HG02798 (cell line): ENCODE measurements around the gene GAD1.

Experiments used
- ATAC-seq: cut with Tn5 transposase; IDR thresholded peaks from one replicate; pipeline ENCODE4 v1.9.1; 2021; ENCODE audit warnings: mild to moderate bottlenecking; ENCODE audit not compliant: unreplicated experiment, poor library complexity

The GAD1 gene

DNA sequence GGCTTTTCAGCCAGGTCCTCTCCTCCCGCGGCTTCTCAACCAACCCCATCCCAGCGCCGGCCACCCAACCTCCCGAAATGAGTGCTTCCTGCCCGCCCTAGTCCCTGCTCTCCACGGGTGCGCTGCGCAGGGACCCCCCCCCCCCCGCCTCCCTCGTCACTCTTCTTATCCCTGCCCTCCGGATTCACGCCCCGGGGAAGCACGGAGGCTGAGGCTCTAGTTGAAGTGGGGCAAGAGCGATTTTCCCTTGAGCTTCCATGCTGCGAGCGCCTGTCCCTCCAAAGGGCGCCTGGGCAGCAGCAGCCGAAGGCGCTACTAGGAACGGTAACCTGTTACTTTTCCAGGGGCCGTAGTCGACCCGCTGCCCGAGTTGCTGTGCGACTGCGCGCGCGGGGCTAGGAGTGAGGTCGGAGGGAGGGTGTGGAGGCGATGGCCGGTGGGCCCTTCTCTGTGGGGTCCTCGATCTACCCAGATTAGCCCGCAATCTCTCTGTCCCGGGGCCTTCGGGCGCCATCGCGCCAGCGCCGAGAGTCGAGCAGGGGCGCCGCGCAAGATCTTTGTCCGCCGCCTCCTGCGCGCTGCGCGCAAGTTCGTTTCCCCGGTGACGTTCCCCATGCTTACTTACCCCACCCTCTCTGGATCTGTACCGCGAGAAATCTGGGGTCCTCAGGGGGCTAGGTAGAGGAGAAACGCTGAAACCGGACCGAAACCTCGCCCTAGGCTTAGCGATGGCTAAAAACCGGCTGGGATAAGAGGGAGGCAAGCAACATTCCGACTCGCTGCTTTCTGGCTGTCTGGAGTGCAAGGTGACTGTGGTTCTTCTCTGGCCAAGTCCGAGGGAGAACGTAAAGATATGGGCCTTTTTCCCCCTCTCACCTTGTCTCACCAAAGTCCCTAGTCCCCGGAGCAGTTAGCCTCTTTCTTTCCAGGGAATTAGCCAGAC lies 677 bp downstream of the GAD1 start:
- no peak for ATAC-seq

DNA sequence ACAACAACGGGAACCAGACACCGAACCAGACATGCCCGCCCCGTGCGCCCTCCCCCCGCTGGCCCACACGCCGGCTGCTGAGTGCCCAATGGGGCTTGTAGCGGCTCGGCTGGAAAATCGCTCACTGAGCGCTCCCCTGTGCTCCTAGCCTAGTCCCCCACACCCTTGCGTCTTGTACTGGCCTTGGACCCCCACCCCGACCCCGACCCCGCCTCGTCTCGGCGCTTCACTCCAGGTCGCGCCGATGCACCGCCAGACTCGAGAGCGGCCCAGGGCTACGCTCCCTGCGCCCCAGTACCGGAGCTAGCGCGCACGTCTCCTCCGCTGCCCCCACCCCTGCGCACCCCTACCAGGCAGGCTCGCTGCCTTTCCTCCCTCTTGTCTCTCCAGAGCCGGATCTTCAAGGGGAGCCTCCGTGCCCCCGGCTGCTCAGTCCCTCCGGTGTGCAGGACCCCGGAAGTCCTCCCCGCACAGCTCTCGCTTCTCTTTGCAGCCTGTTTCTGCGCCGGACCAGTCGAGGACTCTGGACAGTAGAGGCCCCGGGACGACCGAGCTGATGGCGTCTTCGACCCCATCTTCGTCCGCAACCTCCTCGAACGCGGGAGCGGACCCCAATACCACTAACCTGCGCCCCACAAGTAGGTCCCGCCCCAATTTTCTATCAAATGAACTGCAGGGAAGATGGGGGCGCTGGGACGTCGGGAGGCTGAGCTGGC lies 1.5 kb downstream of the GAD1 start:
- no peak for ATAC-seq

DNA sequence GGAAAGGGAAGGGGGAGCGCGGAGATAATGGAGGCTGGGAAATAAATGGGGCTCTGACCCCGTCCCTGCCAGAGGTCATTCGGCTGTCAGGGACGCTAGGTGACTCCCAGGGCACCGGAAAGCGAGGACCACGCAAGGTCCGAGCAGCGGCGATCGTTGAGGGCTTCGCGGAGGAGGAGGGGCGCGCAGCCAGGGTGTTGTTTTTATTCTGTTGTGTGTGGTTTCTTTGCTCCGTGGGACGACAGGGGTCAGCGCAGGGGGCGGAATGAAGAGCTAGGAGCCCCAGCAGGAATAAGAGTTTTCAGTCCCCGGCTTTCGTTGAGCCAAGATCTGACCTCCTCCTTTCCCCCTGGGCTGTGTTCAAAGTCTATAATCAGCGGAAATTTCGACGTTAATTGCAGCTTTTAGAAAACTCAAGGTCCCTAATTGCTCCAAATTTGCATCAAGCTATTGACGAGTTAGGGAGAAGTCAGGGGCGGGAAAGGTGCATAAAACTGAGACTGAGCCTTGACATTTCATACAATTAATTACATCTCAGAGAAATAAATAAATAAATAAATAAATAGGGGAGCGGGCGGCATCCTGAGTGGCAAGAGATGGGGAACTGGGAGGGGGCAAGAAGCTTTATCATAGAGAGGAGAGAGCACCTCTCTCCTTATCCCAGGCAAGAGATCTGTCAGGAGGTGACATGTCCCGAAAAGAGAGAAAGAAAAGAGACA lies 2.2 kb downstream of the GAD1 start:
- ATAC-seq: no peak

DNA sequence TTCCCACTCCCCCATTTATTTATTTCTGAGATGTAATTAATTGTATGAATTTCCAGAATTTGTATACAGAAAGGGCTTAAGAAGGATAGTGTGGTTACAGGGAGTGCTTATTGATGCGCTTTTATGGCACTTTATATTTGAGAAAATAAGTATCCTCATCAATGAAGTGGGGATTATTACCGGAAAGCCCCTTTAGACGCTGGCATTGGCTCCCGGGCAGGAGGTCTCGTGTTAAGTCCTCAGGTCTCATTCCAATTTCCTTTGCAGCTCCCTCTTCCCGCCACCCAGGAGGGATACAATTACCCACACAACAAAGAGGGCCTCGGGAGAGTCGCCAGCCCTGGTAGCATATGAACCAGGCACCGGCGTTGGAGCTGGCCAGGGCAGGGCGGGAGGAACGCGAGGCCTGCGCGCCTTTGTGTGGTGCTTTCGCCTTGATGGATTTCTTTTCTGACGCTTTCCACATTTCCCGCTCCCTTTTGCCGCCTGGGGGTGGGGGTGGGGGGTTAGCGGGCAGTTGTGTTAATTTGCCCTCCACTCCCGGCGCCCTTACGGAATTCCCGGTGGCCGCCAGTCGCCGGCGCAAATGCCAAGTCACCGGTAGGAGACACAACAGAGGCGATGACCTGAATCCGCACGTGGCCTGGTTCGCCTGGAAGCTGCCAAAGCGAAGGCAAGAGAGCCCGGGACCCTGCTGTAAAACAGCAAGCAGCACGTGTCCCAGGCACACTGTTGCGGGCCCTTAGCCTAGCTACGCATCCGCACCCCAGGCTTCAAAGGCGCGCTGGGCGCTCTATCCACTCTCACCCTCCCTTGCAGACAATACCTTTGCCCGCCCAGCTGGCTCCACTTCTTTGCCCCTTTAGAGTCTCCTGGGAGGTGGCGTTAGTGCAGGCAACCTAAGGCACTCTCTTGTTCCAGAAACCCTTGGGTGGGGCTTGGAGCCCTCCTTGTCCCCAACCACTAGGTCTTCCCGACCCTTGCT lies 3.3 kb downstream of the GAD1 start:
- ATAC-seq: no peak

DNA sequence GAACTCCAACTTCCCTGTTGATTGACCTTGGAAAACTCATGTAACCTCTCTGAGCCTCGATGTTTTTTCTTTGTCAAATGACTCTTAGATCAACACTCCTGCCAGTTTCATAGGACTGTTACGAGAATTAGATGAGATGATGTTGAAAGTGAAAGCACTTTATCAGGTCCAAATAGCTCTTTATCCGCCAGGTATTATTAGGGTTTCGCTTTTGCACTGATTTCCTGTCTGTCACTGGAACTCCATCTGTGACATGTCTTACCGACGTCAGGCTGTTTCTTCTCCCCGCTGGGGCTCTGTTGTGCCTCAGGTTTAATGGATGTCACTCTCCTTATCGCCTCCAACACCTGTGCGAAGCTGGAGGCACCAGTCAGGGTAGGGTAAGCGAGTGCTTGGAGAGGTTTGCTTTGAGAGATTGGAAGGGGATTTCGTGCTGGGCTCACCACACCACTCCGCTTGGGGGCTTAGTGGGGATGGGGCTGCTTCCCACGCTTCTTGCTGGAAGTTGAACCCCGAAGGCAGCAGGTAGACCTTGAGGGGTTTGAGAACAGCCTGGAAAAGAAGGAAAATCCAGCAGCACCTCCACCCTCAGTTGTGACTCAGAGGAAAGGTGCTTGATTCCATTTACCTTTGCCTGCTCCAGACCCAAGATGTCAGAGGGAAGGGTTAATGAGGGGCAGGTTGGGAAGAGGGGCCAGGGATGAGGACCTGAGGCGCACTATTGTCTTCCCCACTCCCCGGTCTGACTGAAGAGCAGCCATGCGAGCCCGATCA lies 4.3 kb downstream of the GAD1 start:
- no peak for ATAC-seq

DNA sequence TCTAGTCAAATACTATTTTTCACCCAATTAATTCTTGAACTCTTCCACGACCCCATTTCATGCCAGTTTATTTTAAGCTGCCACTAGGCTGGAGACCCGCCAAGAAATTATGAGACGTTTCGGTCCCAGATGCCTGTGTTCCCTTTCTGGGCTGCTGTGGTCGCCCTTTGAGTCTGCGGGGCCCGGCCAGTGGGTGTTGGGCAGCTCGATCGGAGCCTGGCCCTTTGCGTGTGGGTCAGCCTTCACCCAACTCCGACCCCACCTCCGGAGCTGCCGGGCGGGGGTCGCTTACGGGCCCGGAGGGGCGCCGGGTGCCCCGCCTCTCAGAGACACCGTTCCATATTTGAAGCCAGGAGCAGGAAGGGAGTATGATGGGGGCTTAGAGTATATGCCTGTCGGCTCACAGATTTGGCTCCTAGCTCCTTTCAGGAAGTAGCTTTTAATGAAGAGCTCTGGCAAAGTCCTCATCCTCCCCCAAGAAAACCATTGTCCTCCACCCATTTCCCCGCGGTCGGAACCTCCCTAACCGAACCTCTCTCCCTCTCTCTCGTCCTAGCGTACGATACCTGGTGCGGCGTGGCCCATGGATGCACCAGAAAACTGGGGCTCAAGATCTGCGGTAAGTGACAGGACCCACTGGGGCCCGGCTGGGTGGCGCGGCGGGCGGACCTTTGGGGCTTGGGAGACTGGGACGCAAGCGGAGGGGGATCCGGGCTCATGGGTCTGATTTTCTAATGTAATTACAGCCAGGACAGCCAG lies 5.0 kb downstream of the GAD1 start:
- no peak for ATAC-seq

DNA sequence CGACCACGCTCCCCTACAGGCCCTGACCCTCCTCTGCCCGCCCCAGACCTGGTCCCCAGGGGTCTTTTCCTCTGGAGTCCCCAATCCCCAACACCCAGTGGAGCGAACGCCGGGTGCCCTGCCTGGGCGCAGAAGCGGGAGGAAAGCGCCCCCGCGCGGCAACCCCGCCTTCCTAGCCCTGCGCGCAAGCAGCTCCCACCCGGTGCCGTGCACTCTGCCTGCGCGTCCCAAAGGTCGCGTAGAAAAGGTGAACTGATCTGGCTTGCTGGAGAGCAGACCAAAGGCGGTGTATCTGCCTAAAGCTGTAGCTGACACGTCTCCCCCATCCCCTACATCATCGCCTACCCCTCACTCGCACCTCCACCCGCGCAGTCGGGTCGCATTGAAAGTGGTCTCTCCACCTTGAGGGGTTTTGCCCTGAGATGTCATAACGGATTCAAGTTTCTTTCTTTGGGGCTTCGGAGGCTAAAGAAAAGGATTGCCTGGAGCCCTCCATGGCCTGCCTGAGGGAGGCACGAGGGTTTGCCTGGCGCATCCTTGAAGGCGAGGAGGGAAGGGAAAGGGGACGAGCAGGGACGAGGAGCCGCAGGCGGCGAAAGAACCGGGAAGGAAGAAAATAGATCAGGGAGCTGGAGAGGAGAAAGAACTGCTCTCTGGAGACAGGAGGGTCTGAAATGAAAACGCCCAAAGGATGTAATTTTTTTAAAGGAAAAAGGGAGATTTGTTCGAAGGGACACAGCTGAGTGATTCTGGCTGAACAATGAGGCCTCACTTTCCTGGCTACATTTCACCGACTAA lies 5.8 kb downstream of the GAD1 start:
- no peak for ATAC-seq

DNA sequence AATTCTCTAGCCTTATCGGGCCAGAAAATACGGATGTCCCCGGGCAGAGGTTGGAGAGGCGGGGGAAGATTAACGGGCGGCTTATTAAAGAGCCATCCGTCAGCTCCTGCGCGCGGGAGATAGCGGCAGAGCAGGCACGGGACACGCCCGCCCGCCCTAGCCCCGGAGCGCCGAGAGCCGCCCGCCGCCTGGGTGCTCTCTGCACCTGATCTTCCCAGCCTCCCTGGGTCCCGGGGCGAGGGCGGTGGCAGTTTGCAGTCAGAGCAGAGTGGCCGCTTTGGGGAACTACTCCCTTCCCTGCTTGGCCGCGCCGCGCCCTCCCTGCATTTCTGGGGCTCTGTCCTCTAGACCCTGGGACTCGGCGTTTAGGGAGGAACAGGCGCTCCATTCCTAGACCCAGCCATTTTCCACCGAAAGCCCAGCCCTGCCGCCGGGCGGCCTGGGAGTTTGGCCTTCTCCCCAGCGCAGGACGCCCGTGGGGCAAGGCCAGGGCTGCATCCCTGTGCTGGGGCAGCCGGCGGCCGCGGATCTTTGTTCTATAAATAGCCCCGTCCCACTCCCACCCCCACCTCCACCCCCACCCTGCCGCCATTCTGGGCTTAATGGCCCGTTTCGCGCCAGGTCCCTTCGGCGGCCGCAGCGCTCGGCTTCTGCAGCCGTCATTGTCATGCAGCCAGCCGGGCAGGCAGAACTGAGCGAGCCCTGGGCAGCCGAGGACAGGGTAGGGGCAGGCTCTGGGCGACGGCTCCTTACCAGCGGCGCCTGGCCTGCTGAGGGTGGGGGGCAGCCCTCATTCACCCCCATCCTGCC lies 6.6 kb downstream of the GAD1 start:
- no peak for ATAC-seq

DNA sequence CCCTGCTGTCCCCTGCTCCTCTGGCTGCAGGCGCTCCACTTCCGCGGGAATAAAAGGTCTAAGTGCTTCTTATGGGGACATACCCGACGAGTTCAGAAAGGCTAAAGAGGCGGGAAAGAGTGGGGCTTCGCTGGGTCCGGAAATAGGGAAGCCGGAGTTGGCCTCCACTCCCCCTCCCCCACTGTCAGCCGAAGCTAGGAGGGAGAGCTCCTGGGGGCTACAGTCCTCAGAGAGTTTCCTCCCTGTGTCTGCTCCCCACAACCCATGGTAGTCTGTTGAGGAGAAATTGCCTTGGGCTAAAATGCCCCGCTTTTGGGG lies 7.2 kb downstream of the GAD1 start:
- no peak for ATAC-seq

DNA sequence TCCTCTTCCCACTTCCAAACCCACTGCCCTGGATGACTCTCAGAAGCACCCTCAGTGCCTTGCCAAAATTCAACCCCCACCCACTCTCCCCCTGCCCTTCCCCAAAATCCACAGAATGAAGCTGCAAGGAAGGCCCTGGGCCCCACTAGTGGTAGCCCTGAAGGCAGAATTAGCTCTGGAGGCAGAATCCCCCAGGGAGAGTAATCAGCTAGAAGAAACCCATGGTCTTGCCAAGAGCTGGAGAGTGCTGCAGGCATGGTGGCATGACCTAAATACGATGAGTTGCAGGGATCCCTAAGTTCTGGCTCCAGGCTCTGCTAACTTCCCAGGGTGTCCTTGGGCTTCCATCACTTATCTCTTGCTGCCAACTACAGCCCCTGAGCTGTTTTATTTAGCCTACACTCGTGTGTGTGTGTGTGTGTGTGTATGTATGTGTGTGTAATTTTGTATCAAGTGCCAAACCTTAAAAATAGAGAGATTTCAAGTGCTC lies 7.9 kb downstream of the GAD1 start:
- ATAC-seq: no peak

DNA sequence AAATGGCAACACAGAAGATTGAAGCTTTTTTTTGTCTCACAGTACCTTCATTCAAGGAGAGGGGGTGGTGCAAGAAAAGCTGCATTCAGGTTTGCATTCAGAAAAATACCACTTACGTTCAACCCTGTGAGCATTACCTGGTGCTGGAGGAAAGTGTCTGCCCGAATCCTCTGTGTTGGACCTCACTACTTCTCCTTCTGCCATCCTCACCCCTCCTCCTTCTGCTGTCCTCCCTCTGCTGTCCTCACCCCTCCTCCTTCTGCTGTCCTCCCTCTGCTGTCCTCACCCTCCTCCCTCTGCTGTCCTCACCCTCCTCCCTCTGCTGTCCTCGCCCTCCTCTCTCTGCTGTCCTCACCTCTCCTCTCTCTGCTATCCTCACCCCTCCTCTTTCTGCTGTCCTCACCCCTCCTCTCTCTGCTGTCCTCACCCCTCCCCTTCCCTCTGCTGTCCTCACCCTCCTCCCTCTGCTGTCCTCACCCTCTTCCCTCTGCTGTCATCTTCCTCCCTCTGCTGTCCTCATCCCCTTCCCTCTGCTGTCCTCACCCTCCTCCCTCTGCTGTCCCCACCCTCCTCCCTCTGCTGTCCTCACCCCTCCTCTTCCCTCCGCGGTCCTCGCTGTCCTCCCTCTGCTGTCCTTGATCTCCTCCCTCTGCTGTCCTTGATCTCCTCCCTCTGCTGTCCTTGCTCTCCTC lies 11.3 kb downstream of the GAD1 start:
- ATAC-seq: no peak

DNA sequence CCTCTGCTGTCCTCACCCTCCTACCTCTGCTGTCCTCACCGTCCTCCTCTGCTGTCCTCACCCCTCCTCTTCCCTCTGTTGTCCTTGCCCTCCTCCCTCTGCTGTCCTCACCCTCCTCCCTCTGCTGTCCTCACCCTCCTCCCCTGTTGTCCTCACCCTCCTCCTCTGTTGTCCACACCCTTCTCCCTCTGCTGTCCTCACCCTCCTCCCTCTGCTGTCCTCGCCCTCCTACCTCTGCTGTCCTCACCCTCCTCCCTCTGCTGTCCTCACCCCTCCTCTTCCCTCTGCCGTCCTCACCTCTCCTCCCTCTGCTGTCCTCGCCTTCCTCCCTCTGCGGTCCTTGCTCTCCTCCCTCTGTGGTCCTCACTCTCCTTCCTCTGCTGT lies 11.8 kb downstream of the GAD1 start:
- no peak for ATAC-seq

DNA sequence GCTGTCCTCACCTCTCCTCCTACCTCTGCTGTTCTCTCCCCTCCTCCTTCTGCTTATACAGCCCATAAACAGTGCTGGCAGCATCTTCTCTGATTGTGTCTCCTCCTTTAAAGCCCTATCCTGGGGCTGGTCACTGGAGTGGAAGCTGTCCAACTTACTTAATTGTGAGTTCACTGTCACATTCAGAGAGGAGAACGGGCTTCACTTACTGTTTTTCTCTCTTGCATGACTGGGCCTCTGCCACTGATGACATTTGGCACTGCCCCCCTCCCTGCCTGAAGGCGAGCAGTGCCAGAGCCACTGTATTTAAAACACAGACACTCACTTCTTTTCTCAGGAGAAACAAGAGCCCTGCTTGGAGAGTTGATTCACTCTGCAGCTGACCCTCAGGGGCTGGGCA lies 12.3 kb downstream of the GAD1 start:
- ATAC-seq: no peak

DNA sequence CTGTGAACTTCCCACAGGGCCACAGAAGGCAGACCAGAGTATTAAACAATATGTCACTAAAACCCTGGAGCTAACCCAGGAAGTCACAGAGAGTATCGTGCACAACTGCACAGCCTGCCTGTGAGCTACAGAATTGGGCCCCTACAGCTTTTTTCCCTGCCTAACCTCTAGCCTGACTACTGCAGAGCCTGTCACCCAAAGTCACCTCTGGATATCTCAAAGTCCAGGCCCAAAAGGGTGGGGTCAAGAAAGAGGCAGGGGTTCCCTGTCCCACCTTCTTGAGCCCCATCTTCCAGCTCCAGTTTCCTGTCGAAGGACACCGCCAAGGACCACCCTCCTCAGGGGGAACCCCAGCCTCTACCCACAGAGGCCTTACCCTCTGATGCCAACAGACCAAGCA lies 13.5 kb downstream of the GAD1 start:
- ATAC-seq: no peak

DNA sequence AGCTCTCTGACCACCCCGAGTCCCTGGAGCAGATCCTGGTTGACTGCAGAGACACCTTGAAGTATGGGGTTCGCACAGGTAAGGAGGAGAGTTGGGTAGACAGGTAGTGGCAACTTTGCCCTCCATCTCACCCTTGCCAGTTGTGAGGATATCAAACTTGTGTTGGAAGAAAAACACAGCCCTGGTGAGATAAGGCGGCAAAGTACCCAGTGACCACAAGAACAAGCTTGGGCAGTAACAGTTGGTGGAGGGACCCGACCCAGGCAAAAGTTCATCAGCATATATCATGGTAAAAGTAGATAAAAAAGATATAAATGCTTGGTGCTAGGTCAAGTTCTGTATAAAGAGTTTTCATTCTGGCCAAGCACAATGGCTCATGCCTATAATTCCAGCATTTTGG lies 14.4 kb downstream of the GAD1 start:
- no peak for ATAC-seq

DNA sequence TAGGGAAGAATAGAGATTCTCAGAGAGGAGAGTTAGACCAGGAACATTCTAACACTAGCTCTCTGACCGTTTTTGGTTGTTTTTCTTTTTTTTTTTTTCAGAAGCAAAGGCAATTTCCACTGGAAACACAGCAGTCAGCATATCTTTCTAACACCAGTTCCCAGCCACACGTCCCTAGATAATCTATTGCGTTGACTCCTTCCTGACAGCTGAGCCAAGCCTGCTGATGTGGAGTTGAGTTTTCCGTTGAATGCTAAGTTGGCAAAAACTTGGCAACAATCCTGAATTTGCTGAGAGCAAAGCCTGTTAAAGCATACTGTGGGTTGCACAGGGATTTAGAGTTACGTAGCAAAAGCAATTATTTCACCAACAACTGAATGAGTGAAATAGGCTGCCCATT lies 19.3 kb downstream of the GAD1 start:
- ATAC-seq: no peak
